Osteocyte (in vitro differentiated cells): ENCODE measurements around the gene TRIM41. TPM values are rescaled to one million over a fixed set of nuclear protein-coding genes. Genes with fewer than 3 reads are reported as not detected.
A peak's percentile ranks its signal among the peaks of the same experiment; 100 is the strongest.

Experiments used
- DNase-seq: peaks from one replicate; pipeline ENCODE4 v3.0.0; 2021; ENCODE audit warnings: mixed read lengths; ENCODE audit not compliant: unreplicated experiment; ENCODE audit errors: extremely low spot score
- H3K27ac Mint-ChIP-seq: one replicate; pipeline ENCODE4 v1.8.0; 2021; ENCODE audit warnings: mild to moderate bottlenecking, mixed read lengths; ENCODE audit not compliant: unreplicated experiment
- H3K27me3 Mint-ChIP-seq: one replicate; pipeline ENCODE4 v1.8.0; 2021; ENCODE audit warnings: mixed read lengths; ENCODE audit not compliant: unreplicated experiment
- H3K36me3 Mint-ChIP-seq: one replicate; pipeline ENCODE4 v1.8.0; 2021; ENCODE audit warnings: mixed read lengths; ENCODE audit not compliant: unreplicated experiment
- H3K4me1 Mint-ChIP-seq: one replicate; pipeline ENCODE4 v1.8.0; 2021; ENCODE audit warnings: mixed read lengths; ENCODE audit not compliant: unreplicated experiment
- H3K4me3 Mint-ChIP-seq: one replicate; pipeline ENCODE4 v1.8.0; 2021; ENCODE audit warnings: mild to moderate bottlenecking, moderate library complexity, mixed read lengths; ENCODE audit not compliant: unreplicated experiment
- H3K9me3 Mint-ChIP-seq: one replicate; pipeline ENCODE4 v1.8.0; 2021; ENCODE audit warnings: mixed read lengths; ENCODE audit not compliant: unreplicated experiment
- CTCF ChIP-seq: fragments of 200-600 bp; sonication (generic); IDR thresholded peaks from 2 replicates; pipeline ENCODE4 v1.5.0; 2021; ENCODE audit warnings: antibody characterized with exemption, mild to moderate bottlenecking, moderate library complexity
- total RNA-seq: library from RNA; stranded (reverse); gene quantifications from 2 replicates; pipeline ENCODE4 v1.2.1, GENCODE V29; 2021

Gene TRIM41
- total RNA-seq, 1 donor from 2014 or later, result 27.1 TPM

GRCh38 chr5:181237729-181238385, 14.8 kb downstream of the TRIM41 start:
- DNase-seq, result no peak
- H3K4me3 Mint-ChIP-seq, result no peak overlapping the region
- peaks cover 47% of the 10 kb centered on the region for H3K36me3 Mint-ChIP-seq
- peak overlapping the region; percentile 54 for H3K27ac Mint-ChIP-seq
- TF ChIP-seq CTCF, result no peak
- no peaks in the 10 kb centered on the region for H3K9me3 Mint-ChIP-seq
- peaks cover 22% of the 10 kb centered on the region for H3K4me1 Mint-ChIP-seq
- no peaks in the 10 kb centered on the region for H3K27me3 Mint-ChIP-seq

GRCh38 chr5:181239062-181239663, 16.1 kb downstream of the TRIM41 start:
- no peak for TF ChIP-seq CTCF
- Mint-ChIP-seq H3K27me3 (no peaks in the 10 kb centered on the region), H3K4me3 (peak overlapping the region; percentile 10), H3K36me3 (peaks cover 46% of the 10 kb centered on the region), H3K27ac (peak overlapping the region; percentile 7), H3K9me3 (no peaks in the 10 kb centered on the region), H3K4me1 (peaks cover 24% of the 10 kb centered on the region)
- no peak for DNase-seq

- Mint-ChIP-seq H3K4me3 (peak overlapping the region; percentile 94), H3K27me3 (no peaks in the 10 kb centered on the region), H3K9me3 (no peaks in the 10 kb centered on the region), H3K36me3 (peaks cover 40% of the 10 kb centered on the region), H3K27ac (peak overlapping the region; percentile 100), H3K4me1 (peaks cover 44% of the 10 kb centered on the region)
- TF ChIP-seq CTCF, result no peak
- no peak for DNase-seq
These were observed 18.4 kb downstream of the TRIM41 start for GRCh38 chr5:181241393-181241975.

GRCh38 chr5:181242031-181242451, 19.0 kb downstream of the TRIM41 start:
- H3K27me3 Mint-ChIP-seq, result no peaks in the 10 kb centered on the region

More at GRCh38 chr5:181242031-181242451, 19.0 kb downstream of the TRIM41 start:
- H3K4me3 Mint-ChIP-seq, result peak overlapping the region; percentile 94
- no peak for DNase-seq
- H3K36me3 Mint-ChIP-seq, result peaks cover 34% of the 10 kb centered on the region
- no peak for TF ChIP-seq CTCF
- H3K4me1 Mint-ChIP-seq, result peaks cover 44% of the 10 kb centered on the region
- peak overlapping the region; percentile 100 for H3K27ac Mint-ChIP-seq
- no peaks in the 10 kb centered on the region for H3K9me3 Mint-ChIP-seq
